C4-2B (cell line): ENCODE data around the gene RPIA.

Experiments used
- CTCF ChIP-seq: fragments of 450-650 bp; conservative IDR thresholded peaks from 2 replicates; pipeline ENCODE4 v1.5.1; 2017; ENCODE audit warnings: mild to moderate bottlenecking
- ZFX ChIP-seq: fragments of 450-650 bp; IDR thresholded peaks from 2 replicates; pipeline ENCODE4 v1.6.1; 2017

- TF ChIP-seq CTCF (no peak), ZFX (no peak)
These were observed 34.3 kb upstream of the RPIA start for GRCh38 chr2:88657131-88657530.
